ENCODE data around the gene CASP14.

- TF ChIP-seq CTCF (IDR thresholded peaks at IDR 0.05) = no peak
- TF ChIP-seq POLR2AphosphoS5 (IDR thresholded peaks at IDR 0.05) = no peak
These were observed at the start of gene CASP14 for GRCh38 chr19:15048885-15049541.

Measured in prostate gland (tissue), 2 donors.